Bronchial smooth muscle cell (primary cell): Measurements from ENCODE around the gene ERICH6. TPM values are rescaled to one million over a fixed set of nuclear protein-coding genes. Genes with fewer than 3 reads are reported as not detected.

Experiments used
- total RNA-seq: library from RNA; depleted of rRNA; stranded (reverse); fragments of >200 nt; gene quantifications from 2 replicates; pipeline ENCODE4 v1.2.1, GENCODE V29; 2014

The ERICH6 gene
- under 0.01 and 0.17 TPM in 2 replicates for total RNA-seq

DNA sequence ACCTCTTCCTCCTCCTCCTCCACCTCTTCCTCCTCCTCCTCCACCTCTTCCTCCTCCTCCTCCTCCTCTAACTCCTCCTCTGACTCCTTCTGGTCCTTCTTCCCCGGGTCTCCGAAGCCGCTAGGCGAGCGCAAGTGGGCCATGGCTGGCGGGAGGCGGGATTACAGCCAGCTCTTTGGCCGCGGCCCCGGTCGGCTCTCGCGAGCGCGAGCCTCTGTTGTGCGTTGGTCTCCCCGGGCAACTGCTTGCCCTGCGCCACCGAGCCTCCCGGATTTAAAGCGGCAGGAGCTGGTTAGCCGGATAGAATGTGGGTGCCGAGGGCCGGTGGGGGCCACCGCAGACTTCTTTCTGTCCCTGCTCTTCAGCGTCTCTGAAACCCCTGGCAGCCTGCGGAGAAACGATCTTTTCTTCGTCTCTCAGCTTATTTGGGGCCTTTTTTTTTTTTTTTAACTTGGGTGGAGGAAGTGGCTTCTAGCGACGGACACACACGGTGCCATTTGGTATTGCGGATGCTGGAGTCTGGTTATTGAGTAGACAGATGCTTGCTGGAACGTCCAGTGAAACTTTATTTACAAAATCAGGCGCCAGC is at the start of gene ERICH6:
Gene ERICH6 (minus strand): TSS at position 165 of the 589 bp plus-strand sequence. CDS start 22 bp downstream, at position 143.

Other genes with a start within 250 kb of the ERICH6 start
- 87.0 and 124 TPM in 2 replicates for gene SERP1, start 157.4 kb downstream of the ERICH6 start, total RNA-seq
- 127 and 188 TPM in 2 replicates for gene EIF2A, start 157.1 kb downstream of the ERICH6 start, total RNA-seq
- 46.7 and 106 TPM in 2 replicates for gene SELENOT, start 100.6 kb downstream of the ERICH6 start, total RNA-seq
- 9.9 and 10.6 TPM in 2 replicates for gene SIAH2, start 59.2 kb upstream of the ERICH6 start, total RNA-seq
- not detected in 2 replicates for gene MINDY4B, start 201.5 kb upstream of the ERICH6 start, total RNA-seq